Endothelial cell of umbilical vein (primary cell): ENCODE results near the gene POLG.

Source experiments
- CTCF ChIP-seq, 2 donors: IDR thresholded peaks; 1 replicate in 1 of 2; 2 replicates in 1 of 2; pipeline ENCODE4 v1.5.1; 2011; ENCODE audit warnings: low read length in 2 of 2, mild to moderate bottlenecking in 2 of 2, moderate library complexity in 2 of 2, control low read depth in 1 of 2, inconsistent platforms in 1 of 2, low read depth in 1 of 2; ENCODE audit not compliant: insufficient read depth in 1 of 2; ENCODE audit errors: extremely low read depth in 1 of 2
- EZH2 ChIP-seq: IDR thresholded peaks from 2 replicates; pipeline ENCODE4 v1.6.1; 2012; ENCODE audit warnings: borderline replicate concordance, low read depth, mild to moderate bottlenecking, moderate library complexity, low read length, inconsistent platforms; ENCODE audit not compliant: severe bottlenecking
- FOS ChIP-seq: IDR thresholded peaks from 2 replicates; pipeline ENCODE4 v1.6.1; 2011; ENCODE audit warnings: mild to moderate bottlenecking, low read length, moderate library complexity, borderline replicate concordance; ENCODE audit not compliant: insufficient read depth
- MYC ChIP-seq: IDR thresholded peaks from one replicate; pipeline ENCODE4 v1.6.1; 2011; ENCODE audit warnings: mild to moderate bottlenecking, low read depth, low read length
- POLR2A ChIP-seq: IDR thresholded peaks from 2 replicates; pipeline ENCODE4 v1.6.1; 2012; ENCODE audit warnings: low read depth, mild to moderate bottlenecking, control low read depth, low read length
- POLR2AphosphoS5 ChIP-seq: IDR thresholded peaks from 2 replicates; pipeline ENCODE4 v1.6.1; 2012; ENCODE audit warnings: low read depth, mild to moderate bottlenecking, control low read depth, low read length, moderate library complexity; ENCODE audit not compliant: insufficient read depth

GRCh38 chr15:89282631-89283030 is 52.0 kb downstream of the POLG start:
- TF ChIP-seq MYC (no peak), CTCF (IDR thresholded peaks at IDR 0.05; ENCODE audit: extremely low read depth in 1 of 2, insufficient read depth in 1 of 2, low read depth in 1 of 2, low read length in 2 of 2) (no peak), POLR2A (no peak), FOS (no peak), POLR2AphosphoS5 (no peak), EZH2 (no peak)
